Glomerular visceral epithelial cell (primary cell): ENCODE data around the gene YES1.
A peak's percentile ranks its signal among the peaks of the same experiment; 100 is the strongest.

Experiments
- DNase-seq: peaks from one replicate; pipeline ENCODE4 v3.0.0-alpha.2; 2016; ENCODE audit errors: extremely low spot score

YES1 gene

DNA sequence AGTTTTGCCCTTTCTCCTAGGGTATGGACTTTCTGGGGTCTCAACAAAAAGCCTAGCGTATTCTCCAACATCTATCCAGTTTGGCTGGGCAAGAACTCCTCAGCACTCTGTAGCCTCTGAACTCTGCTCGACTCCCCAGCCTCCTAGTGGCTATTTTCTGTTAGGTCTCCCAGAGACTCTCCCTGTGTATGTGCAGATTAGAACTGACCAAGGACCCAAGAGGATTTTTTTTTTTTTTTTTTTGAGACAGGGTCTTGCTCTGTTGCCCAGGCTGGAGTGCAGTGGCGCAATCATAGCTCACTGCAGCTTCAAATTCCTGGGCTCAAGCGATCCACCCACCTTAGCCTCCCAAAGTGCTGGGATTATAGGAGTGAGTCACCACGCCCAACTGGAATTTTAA is 81.9 kb downstream of the YES1 start:
- peak; percentile 8 for DNase-seq

DNA sequence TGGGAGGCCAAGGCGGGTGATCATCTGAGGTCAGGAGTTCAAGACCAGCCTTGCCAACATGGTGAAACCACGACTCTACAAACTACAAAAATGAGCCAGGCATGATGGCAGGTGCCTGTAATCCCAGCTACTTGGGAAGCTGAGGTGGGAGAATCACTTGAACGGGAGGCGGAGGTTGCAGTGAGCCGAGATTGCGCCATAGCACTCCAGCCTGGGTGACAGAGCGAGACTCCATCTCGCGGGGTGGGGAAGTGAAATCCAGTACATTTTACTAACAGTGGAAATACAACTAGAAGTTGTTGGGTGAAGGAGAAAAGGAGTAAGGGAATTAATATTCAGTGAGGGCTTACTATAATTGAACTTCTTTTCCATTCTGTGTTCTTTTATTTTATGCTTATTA is 86.4 kb downstream of the YES1 start:
- no peak for DNase-seq

DNA sequence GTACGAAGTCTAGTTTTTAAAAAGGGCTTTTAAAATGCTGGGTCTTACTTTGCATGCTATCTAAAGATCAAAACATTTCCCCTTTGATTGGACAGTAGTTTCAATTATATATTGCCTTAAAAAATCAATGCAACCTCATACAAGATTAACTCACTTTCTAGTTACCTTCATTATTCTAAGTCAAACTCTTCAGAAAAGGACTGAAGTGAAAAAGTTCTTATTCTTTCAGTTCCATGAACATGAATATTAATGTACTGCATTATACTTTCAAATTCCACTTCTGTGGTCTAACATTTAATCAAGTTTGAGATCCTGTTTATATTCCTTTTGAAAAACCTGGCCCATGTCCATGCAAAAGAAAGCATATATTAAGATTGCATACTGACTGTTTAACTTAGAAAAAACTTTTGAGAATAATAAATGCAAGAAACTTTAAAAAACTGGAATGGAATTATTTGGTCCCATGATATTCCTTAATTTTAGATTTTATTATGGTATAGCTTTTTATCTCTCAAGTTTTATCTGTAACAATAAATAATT is 88.4 kb downstream of the YES1 start:
- no peak for DNase-seq

DNA sequence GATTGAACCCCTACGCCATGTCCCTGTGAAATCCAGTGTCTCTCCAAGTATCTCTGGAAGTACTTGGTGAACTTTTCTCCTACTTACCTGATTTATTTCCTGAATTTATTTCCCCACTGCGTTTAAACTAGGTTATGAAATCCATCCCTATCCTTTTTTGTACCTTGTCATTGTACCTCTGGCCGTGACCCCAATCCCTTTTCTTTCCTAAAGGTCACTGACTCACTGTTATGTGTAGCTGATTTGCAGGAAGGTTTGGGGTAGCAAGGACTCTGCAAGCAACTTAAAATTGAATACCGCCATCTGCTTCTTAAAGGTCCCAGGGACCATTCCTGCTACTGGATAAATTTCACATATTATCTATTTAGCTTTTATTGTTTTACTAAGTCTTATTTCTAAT is 95.0 kb downstream of the YES1 start:
- DNase-seq = no peak

DNA sequence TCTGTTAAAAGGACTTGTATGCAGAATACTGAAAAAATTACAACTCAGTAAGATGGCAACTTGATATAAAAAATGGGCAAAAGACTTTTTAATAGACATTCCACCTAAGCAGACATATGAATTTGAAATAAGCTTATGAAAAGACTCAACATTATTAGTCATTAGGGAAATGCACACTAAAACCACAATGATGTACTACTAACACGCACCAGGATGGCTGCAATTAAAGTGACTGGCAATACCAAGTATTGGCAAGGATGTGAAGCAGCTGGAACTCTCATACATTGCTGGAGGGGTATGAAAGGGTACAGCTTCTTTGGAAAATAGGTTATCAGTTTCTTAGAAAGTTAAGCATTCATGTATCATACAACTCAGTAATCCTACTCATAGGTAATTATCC is 96.4 kb downstream of the YES1 start:
- DNase-seq = peak; percentile 41

DNA sequence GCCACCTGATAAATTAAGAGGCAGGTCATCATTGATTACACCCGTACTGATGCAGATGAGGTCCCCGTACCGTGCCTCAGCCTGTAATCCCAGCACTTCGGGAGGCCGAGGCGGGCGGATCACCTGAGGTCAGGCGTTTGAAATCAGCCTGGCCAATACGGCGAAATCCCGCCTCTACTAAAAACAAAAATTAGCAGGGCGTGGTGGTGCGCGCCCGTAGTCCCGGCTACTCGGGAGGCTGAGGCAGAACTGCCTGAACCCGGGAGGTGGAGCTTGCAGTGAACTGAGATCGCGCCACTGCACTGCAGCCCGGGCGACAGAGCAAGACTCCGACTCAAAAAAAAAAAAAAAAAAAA is 98.9 kb downstream of the YES1 start:
- no peak for DNase-seq

DNA sequence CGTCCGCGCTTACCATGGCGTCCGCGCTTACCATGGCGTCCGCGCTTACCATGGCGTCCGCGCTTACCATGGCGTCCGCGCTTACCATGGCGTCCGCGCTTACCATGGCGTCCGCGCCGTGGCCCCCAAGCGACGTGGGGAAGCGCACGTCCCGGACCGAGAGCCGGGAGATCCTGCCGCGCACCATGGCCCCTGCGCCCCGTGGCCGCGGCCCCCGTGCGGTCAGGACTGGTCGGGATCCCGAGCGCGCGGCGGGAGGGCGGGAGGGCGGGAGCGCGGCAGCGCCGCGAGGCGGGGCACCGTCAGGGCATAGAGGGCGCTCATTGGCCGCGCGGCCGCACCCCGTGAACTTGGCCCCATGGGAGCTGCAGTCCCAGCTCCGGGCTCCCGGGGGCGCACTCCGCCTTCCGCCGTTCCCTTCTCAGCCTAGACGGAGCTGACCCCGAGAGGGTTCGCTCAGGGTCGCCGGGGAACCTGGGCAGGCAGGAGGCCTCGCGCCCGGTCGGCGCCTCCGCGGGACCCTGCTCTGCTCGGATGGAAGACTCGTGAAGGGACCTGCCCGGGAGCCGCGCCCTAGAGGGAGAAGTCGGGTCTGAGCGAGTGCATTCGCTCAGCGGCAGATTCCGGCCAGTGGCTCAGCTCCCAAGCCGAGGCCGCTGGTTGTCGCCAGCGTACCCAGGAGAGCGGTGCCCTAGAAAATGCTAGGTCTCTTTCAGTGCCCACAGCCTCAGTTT is 99.5 kb downstream of the YES1 start, which contains the start of gene ENOSF1:
Gene ENOSF1 (minus strand): TSS at position 230 of the 734 bp plus-strand sequence. CDS start 43 bp downstream, at position 187.
- peak; percentile 88 for DNase-seq

DNA sequence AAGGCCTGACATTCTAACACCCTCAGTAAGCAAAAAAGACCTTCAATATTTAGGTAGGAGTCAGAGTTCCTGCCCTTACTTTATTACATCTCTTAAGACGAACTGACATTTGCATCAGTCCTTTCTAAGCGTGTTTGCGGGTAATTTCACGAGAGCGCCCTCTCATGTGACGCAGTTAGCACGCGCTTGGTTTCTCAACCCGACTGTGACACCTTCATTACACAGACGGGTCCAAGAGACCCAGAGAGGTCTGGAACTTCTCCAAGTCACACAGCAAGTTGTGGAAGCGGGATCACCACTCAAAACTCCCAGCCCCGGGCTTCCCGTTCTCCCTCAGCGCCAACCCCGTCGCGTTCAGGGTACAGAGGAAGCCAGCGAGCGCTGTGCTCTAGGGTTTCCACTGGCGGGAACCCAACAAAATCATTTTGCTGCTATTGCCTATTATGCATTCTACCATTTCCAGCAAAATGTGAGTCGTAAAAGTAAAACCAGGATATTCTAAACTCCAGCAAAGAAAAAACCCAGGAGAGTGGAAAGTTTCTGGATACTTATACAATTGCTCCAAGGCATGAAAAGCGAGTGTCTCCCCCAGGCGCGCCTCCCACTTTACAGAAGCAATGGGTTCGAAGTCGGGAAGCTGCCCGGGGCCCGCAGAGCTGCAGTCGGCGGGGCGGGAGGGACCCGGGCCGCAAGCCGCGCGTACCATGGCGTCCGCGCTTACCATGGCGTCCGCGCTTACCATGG is 100.2 kb downstream of the YES1 start:
- DNase-seq = peak; percentile 76

DNA sequence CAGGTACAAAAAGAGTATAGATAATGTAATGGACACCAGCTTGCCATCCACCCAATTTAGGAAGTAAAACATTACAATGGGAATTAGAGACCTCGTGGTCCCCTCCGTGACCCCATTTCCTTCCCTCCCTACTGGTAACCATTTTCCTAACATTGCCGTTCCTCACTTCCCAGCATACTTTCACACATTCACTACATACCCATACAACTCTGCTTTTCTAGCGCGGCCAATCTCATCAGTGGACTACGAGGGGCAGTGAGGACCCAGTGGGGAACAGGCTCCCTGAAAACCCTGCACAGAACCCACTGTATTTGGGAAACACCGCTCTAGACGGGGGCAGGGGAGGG is 100.8 kb downstream of the YES1 start:
- peak; percentile 42 for DNase-seq

DNA sequence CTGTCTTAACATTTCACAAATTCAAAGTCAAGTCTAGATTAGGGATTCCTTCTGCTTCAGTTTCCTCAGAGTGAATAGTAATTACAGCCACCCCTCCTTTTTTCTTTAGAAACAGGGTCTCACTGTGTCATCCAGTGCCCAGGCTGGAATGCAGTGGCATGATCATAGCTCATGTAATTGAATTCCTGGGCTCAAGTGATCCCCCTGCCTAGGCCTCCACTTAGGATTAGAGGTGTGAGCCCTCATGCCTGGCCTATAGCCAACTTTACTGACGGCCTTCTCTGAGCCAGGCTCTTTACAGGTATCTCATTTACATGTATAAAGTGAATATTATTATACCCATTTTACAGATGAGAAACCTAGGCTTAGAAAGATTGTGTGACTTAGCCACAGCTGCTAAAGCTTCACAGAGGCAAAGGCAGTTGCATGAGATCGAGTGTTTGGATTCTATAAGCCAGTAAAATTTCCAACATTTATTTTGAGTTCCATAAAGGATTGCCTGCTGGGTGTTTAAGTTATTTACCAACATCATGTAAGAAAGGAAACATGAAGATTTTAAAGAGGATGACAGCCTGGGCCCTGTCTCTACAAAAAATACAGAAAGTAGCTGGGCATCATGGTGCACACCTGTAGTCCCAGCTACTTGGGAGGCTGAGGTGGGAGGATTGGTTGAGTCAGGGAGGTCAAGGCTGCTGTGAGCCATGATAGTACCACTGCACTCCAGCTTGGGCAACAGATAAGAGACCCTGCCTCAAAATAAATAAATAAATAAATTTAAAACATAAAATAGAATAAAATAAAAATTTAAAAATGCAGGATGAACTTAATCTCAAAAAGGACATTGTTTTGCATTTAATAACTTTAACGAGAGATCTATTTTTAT is 101.4 kb downstream of the YES1 start:
- peak; percentile 34 for DNase-seq

DNA sequence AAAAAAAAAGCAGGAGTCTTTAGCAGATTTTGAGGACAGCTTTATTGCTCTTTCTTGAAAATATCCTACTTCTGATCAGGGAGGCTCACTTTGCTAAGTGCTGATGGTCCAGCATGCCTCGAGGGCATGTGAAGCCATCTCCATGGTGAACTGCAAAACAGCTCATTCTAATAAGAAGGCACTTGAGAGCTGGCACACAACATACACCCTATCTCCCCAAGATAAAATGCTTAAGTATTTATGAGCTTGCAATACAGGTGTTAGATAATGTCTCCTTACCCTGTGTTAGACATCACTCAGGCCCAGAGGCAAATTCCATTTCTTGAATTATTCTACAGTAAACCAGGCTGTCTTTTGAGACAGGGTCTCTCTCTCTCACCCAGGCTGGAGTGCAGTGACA is 102.3 kb downstream of the YES1 start:
- no peak for DNase-seq

DNA sequence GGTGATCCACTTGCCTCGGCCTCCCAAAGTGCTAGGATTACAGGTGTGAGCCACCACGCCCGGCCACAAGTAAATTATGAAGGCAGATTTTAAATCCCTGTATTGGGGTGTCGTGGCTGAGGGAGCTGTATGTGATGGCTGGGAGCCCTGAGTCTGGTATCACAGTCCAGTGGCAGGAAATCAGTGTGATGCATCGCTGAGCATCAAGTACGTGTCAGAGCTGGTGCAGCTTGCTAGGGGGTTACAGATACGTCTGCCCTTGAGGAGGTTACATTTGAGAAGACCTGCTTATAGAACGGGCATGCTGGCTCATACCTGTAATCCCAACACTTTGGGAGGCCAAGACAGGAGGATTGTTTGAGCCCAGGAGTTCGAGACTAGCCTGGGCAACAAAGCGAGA is 103.9 kb downstream of the YES1 start:
- DNase-seq = peak; percentile 37

DNA sequence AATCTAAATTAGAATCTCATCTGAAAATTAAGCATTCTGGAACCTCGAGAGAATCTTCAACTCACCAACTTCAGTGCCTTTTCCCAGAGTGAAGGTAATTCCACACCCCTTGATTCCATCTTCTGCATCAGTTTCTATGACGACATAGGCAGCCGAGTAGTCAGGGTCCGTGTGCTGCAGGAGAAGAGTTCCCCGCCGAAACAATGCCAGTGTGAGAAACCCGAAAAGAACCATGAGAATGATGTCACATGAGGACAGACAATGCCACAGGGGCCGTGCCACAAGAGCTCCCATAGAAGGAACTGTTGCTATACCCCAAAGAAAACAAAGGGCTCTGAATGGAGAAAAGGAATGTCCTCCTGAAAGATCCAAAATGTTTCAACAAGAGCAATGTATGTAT is 105.6 kb downstream of the YES1 start:
- DNase-seq = no peak

DNA sequence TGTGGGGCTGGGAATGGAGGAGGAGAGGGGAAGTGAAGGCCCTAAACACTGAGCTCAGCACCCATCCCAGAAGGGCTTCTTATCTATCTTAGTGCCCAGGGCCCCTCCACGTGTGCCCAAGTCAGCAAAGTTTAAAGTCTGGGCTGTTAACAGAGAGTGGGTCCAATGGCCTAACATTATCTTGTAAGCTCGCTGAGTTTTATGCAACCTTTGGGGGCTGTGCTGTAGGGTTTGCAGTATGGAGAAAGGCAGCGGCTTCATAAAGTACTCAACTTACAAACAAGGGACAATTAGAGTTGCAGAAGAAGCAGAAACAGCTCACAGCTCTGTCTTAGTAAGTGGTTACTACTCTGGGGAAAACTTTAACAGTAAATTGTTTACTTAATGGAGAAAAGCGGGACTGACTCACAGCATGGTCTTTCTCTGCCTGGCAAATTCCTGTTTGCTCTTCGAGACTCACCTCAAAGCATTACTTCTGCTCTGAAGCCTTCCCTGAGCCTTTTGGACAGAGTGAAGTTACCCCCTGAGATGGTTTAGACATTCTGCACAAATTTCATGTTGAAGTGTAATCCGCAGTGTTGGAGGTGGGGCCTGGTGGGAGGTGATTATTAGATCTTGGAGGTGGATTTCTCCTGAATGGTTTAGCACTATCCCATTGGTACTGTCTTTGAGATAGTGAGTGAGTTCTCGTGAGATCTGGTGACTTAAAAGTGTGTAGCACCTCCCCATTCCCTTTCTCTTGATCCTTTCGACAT is 108.7 kb downstream of the YES1 start:
- DNase-seq = peak; percentile 87

DNA sequence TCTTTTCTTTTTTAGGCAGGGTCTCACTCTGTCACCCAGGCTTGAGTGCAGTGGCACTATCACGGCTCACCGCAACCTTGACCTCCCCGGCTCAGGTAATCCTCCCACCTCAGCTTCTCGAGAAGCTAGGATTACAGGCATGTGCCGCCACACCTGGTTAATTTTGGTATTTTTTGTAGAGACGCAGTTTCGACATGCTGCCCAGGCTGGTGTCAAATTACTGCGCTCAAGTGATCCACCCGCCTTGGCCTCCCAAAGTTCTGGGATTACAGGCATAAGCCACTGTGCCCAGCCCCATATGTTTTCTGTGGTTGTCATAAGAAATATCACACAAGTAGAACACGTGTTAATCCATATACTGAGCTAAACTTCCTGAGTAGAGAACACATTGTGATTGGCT is 114.2 kb downstream of the YES1 start:
- DNase-seq = no peak

DNA sequence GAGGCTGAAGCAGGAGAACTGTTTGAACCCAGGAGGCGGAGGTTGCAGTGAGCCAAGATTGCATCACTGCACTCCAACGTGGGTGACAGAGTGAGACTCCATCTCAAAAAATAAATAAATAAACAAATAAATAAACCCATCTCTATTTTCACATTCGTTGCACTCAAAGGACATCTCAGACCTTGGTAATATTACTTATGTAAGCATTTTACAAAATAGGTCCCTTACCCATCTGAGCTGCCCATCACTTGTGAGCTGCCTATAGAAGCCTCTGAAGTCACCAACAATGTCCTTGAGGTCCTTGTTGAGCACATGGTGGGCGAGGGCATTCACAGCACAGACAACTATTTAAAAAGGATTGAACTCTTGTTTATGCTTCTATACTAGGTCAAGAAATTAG is 115.0 kb downstream of the YES1 start:
- DNase-seq = no peak

DNA sequence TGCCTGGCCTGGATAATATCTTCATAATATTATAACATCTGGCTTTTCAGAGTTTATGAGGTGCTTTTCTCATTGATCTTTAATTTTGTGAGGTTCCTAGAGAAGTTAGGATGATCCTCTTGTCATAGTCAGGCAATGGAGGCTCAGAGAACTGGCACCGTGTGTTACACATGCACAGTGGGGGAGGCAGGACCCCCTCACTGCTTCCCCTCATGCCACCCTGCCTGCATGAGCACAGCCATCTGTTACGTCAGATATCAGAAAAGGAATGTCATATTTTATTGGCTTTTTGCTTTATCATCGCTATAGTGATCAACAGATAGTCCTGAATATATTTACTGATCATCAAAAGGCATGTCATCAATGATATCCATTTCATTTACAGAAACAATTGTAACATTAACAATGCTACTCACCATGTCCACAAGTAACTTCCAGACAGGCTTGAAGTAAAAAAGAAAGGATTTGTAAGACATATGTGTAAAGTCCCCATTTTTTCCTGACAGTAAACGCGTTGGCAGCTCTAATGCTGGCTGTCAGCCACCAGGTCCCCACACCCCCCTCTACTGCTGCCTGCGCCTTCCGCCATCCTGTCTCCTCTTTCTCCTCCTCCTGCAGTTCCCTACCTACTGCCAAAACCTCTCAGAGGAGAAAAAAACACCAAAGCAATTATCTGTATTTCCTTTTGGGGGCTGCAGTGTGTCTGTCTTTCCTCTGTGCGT is 118.4 kb downstream of the YES1 start:
- DNase-seq = no peak

DNA sequence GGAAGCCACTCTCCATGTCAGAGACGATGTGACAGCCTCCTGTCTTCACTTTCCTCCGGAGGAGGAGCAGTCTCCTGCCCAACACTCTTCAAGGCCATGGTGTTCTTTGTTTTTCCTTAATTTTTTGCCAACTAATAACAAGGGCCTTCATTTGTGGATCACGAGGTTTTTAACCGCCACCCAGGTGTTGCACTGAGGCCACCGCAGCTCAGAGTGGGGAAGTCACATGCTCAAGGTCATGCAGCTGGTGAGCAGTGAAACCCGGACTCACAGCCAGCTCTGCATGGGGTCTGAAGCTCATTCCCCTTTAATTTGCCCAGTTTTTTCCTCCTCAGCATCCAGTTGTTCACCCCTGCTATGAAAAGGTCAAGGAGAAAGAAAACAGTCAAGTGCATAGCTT is 119.2 kb downstream of the YES1 start:
- DNase-seq = no peak

DNA sequence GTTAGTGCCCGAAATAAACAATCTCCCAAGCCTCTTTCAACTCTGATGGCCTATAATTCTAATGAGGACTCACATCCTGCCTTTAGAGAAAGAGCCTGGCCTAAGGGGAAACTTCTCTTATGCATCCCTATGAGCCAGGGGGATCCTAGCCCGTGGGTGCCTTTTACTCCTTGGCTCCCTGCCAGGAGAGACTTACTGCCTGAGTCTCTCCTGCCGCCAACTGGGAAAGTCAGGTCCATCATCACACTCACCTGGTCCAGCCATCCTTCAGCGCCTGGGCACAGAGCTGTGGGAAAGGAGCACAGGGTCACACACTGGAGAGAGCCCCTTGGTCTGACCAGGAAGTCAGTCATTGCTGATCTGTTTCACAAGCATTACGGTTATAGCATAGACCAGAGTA is 123.7 kb downstream of the YES1 start:
- DNase-seq = no peak

DNA sequence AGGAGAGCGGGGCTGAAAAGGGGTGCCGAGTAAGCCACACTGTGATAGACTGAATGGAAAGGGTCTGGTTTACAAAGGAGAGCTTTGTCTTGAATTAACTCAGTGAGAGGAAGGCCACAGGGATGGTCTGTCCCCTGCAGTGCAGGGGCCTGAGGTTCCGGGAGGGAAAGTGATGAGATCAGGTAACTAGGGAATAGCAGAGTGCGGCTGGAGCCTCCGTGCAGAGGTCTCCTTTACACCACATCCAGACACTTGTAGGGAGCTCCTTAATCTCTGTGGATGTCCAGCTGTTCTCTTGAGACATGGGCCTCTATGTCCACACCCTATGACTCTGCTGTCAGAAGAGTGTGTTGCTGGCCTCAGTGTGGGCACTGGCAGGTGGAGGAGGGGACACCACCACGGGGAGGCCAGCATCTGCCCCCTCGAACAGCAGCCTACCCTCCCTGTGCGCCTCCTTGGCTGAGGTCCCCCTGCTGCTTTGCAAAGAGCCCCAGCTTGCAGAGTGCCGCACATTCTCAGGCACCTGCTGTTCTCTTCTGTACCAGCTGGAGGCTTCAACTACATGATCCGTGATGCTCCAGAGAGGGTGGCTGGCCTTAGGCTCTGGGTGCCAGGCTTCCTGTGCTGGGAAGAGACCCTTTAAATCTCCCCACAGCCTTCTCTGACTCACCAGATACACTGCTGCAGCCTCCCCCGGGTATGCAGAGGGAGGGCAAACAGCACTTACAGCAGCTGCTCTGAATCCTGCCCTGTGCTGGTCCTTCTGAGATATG is 125.5 kb downstream of the YES1 start:
- DNase-seq = no peak
